ENCODE data around the gene GARIN5B. TPM values are rescaled to one million over a fixed set of nuclear protein-coding genes. Genes with fewer than 3 reads are reported as not detected.

Gene GARIN5B
- total RNA-seq, 1 experiment from 2014 or later, result not detected

GRCh38 chr19:55376241-55376933 is 13.3 kb upstream of the GARIN5B start, which contains the start of gene TMEM190:
TMEM190 (plus strand) TSS chr19:55376826; CDS start chr19:55376854, 28 bp downstream.
- Histone ChIP-seq H3K4me1 (ENCODE audit: low read length) (peaks cover 12% of the 10 kb centered on the region), H3K9ac (ENCODE audit: low read length) (no peak within 1 kb of the TSS), H3K4me2 (ENCODE audit: low read depth, low read length, poor library complexity, severe bottlenecking) (no peak within 1 kb of the TSS), H3K79me2 (ENCODE audit: low read length) (no peaks in the 10 kb centered on the region), H3K9me3 (ENCODE audit: low read length) (no peaks in the 10 kb centered on the region), H2AFZ (ENCODE audit: low read length) (no peak within 1 kb of the TSS), H3K36me3 (ENCODE audit: insufficient read depth, low read length) (no peaks in the 10 kb centered on the region), H3K27me3 (ENCODE audit: low read length) (no peaks in the 10 kb centered on the region), H3K4me3 (ENCODE audit: low read length) (no peak within 1 kb of the TSS), H3K9me2 (replicated peaks; ENCODE audit: insufficient read depth, low read length) (no peaks in the 10 kb centered on the region), H3K27ac (ENCODE audit: low read length) (no peak within 1 kb of the TSS), H4K20me1 (ENCODE audit: insufficient read depth, low read depth, low read length) (peaks cover 19% of the 10 kb centered on the region; the same call in 1 of the 2 replicates)
- DNase-seq, result no peak

- Histone ChIP-seq H3K4me1 (ENCODE audit: low read length) (peaks cover 12% of the 10 kb centered on the region), H3K9ac (ENCODE audit: low read length) (no peak overlapping the region), H4K20me1 (ENCODE audit: insufficient read depth, low read depth, low read length) (peaks cover 15% of the 10 kb centered on the region; the same call in 1 of the 2 replicates), H3K27me3 (ENCODE audit: low read length) (no peaks in the 10 kb centered on the region), H3K9me3 (ENCODE audit: low read length) (no peaks in the 10 kb centered on the region), H3K4me2 (ENCODE audit: low read depth, low read length, poor library complexity, severe bottlenecking) (no peak overlapping the region), H2AFZ (ENCODE audit: low read length) (no peak overlapping the region), H3K27ac (ENCODE audit: low read length) (no peak overlapping the region), H3K4me3 (ENCODE audit: low read length) (no peak overlapping the region), H3K36me3 (ENCODE audit: insufficient read depth, low read length) (no peaks in the 10 kb centered on the region), H3K9me2 (replicated peaks; ENCODE audit: insufficient read depth, low read length) (no peaks in the 10 kb centered on the region), H3K79me2 (ENCODE audit: low read length) (no peaks in the 10 kb centered on the region)
- no peak for DNase-seq
Measured at GRCh38 chr19:55373993-55374757, 11.1 kb upstream of the GARIN5B start.

GRCh38 chr19:55373306-55373992 is 10.4 kb upstream of the GARIN5B start:
- Histone ChIP-seq H3K4me1 (ENCODE audit: low read length) (peaks cover 11% of the 10 kb centered on the region), H3K9me2 (replicated peaks; ENCODE audit: insufficient read depth, low read length) (no peaks in the 10 kb centered on the region), H3K9ac (ENCODE audit: low read length) (no peak overlapping the region), H3K27ac (ENCODE audit: low read length) (no peak overlapping the region), H4K20me1 (ENCODE audit: insufficient read depth, low read depth, low read length) (peaks cover 8% of the 10 kb centered on the region; the same call in 1 of the 2 replicates), H3K36me3 (ENCODE audit: insufficient read depth, low read length) (no peaks in the 10 kb centered on the region), H3K9me3 (ENCODE audit: low read length) (no peaks in the 10 kb centered on the region), H3K27me3 (ENCODE audit: low read length) (no peaks in the 10 kb centered on the region), H3K79me2 (ENCODE audit: low read length) (no peaks in the 10 kb centered on the region), H2AFZ (ENCODE audit: low read length) (no peak overlapping the region), H3K4me3 (ENCODE audit: low read length) (no peak overlapping the region), H3K4me2 (ENCODE audit: low read depth, low read length, poor library complexity, severe bottlenecking) (no peak overlapping the region)
- peak; percentile 51 for DNase-seq

GRCh38 chr19:55372316-55373081 is 9.4 kb upstream of the GARIN5B start:
- Histone ChIP-seq H3K4me2 (ENCODE audit: low read depth, low read length, poor library complexity, severe bottlenecking) (no peak overlapping the region), H2AFZ (ENCODE audit: low read length) (no peak overlapping the region), H3K36me3 (ENCODE audit: insufficient read depth, low read length) (no peaks in the 10 kb centered on the region), H3K9me3 (ENCODE audit: low read length) (no peaks in the 10 kb centered on the region), H3K27me3 (ENCODE audit: low read length) (no peaks in the 10 kb centered on the region), H3K4me1 (ENCODE audit: low read length) (peaks cover 1% of the 10 kb centered on the region), H4K20me1 (ENCODE audit: insufficient read depth, low read depth, low read length) (peaks cover 1% of the 10 kb centered on the region; the same call in 1 of the 2 replicates), H3K4me3 (ENCODE audit: low read length) (no peak overlapping the region), H3K9me2 (replicated peaks; ENCODE audit: insufficient read depth, low read length) (no peaks in the 10 kb centered on the region), H3K27ac (ENCODE audit: low read length) (no peak overlapping the region), H3K79me2 (ENCODE audit: low read length) (no peaks in the 10 kb centered on the region), H3K9ac (ENCODE audit: low read length) (no peak overlapping the region)
- no peak for DNase-seq

- Histone ChIP-seq H3K4me3 (ENCODE audit: low read length) (no peak within 1 kb of the TSS), H3K4me1 (ENCODE audit: low read length) (no peaks in the 10 kb centered on the region), H3K9ac (ENCODE audit: low read length) (no peak within 1 kb of the TSS), H3K27me3 (ENCODE audit: low read length) (no peaks in the 10 kb centered on the region), H3K27ac (ENCODE audit: low read length) (no peak within 1 kb of the TSS), H3K9me2 (replicated peaks; ENCODE audit: insufficient read depth, low read length) (no peaks in the 10 kb centered on the region), H3K9me3 (ENCODE audit: low read length) (no peaks in the 10 kb centered on the region), H4K20me1 (ENCODE audit: insufficient read depth, low read depth, low read length) (no peaks in the 10 kb centered on the region; the same call in 1 of the 2 replicates), H3K4me2 (ENCODE audit: low read depth, low read length, poor library complexity, severe bottlenecking) (no peak within 1 kb of the TSS), H3K36me3 (ENCODE audit: insufficient read depth, low read length) (no peaks in the 10 kb centered on the region), H2AFZ (ENCODE audit: low read length) (no peak within 1 kb of the TSS), H3K79me2 (ENCODE audit: low read length) (no peaks in the 10 kb centered on the region)
- no peak for DNase-seq
Measured at GRCh38 chr19:55370305-55370988, 7.4 kb upstream of the GARIN5B start, which contains the start of gene IL11. IL11 (minus strand) TSS chr19:55370463; CDS start chr19:55370310, 153 bp downstream.

GRCh38 chr19:55369653-55370304 is 6.7 kb upstream of the GARIN5B start:
- H3K27ac ChIP-seq (ENCODE audit: low read length), result no peak overlapping the region
- no peaks in the 10 kb centered on the region for H3K9me2 ChIP-seq (replicated peaks; ENCODE audit: insufficient read depth, low read length)
- no peak overlapping the region for H3K4me2 ChIP-seq (ENCODE audit: low read depth, low read length, poor library complexity, severe bottlenecking)
- H4K20me1 ChIP-seq (ENCODE audit: insufficient read depth, low read depth, low read length), result no peaks in the 10 kb centered on the region; the same call in 1 of the 2 replicates
- H3K9ac ChIP-seq (ENCODE audit: low read length), result no peak overlapping the region
- no peak overlapping the region for H2AFZ ChIP-seq (ENCODE audit: low read length)
- no peaks in the 10 kb centered on the region for H3K4me1 ChIP-seq (ENCODE audit: low read length)
- DNase-seq, result peak; percentile 63
- H3K36me3 ChIP-seq (ENCODE audit: insufficient read depth, low read length), result no peaks in the 10 kb centered on the region
- H3K9me3 ChIP-seq (ENCODE audit: low read length), result no peaks in the 10 kb centered on the region
- no peaks in the 10 kb centered on the region for H3K79me2 ChIP-seq (ENCODE audit: low read length)
- no peaks in the 10 kb centered on the region for H3K27me3 ChIP-seq (ENCODE audit: low read length)
- H3K4me3 ChIP-seq (ENCODE audit: low read length), result no peak overlapping the region
